GM10248 (cell line): Measurements from ENCODE around the gene NOL4L.

Experiments
- CTCF ChIA-PET: fragments of 300-600 bp; sonication (Branson Sonifier 250); formaldehyde crosslinking; extraction: SDS; loops from one replicate; lab custom pipeline; 2021; ENCODE audit warnings: antibody characterized with exemption; lab: Yijun Ruan, JAX
- POLR2A ChIA-PET: fragments of 350-650 bp; sonication (Branson Sonifier 250); formaldehyde crosslinking; extraction: SDS; loops from one replicate; lab custom pipeline; 2020; ENCODE audit warnings: antibody characterized with exemption; lab: Yijun Ruan, JAX
- DNase-seq: peaks from one replicate; pipeline ENCODE4 v3.0.0; 2012; ENCODE audit errors: extremely low spot score
- TF ChIP-seq, protein P1 (sequence below): IDR thresholded peaks from 2 replicates; pipeline ENCODE4 v1.5.1; 2012; ENCODE audit warnings: mild to moderate bottlenecking, low read depth; ENCODE audit errors: extremely low read depth, missing control alignments, control extremely low read depth

Gene NOL4L

DNA sequence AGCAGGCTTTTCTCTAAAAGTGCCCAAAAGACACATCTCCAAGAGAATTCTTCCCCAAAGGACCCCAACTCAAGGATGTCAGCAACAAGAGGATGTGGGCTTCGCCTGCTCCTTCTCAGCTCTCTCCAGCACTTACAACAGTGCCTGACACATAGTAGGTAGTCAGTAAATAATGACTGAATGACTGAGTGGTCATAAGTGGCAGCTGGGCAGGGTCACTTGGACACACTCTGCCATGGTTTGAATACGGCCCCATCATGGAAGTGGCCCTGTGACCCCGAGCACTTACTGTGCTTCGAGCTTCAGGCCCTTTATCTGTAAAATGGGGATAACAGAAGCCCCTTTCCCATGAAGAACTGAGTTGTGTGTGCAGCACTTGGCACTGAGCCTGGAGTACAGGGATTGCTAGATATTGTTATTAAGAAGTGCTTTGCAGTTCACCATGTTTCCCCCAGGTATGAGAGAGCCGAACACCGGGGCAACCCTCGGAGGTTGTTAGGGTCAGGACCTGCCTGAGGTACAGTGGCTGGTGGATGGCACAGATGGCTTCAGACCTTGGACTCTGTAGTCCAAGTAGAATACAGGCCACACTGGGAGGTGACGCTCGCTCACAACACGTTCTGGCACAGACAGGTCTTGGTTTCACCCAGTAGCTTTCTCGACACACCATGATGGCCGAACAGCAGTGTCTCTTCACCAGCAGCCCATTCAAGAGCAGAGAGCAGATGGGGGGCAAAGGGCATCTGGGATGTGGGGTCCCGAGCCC lies 56.0 kb downstream of the NOL4L start:
- TF ChIP-seq, protein P1, sequence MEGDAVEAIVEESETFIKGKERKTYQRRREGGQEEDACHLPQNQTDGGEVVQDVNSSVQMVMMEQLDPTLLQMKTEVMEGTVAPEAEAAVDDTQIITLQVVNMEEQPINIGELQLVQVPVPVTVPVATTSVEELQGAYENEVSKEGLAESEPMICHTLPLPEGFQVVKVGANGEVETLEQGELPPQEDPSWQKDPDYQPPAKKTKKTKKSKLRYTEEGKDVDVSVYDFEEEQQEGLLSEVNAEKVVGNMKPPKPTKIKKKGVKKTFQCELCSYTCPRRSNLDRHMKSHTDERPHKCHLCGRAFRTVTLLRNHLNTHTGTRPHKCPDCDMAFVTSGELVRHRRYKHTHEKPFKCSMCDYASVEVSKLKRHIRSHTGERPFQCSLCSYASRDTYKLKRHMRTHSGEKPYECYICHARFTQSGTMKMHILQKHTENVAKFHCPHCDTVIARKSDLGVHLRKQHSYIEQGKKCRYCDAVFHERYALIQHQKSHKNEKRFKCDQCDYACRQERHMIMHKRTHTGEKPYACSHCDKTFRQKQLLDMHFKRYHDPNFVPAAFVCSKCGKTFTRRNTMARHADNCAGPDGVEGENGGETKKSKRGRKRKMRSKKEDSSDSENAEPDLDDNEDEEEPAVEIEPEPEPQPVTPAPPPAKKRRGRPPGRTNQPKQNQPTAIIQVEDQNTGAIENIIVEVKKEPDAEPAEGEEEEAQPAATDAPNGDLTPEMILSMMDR = no peak
- CTCF ChIA-PET = interaction anchor here (1.0 to 10.2 kb wide), 4 partner anchors 8 to 249 kb away, joined by 3 to 171 read pairs (median 8); no protein-coding TSS in a partner anchor
- POLR2A ChIA-PET = interaction anchor here (0.6 kb wide), 1 partner anchor 1454 kb away, joined by 11 read pairs; no protein-coding TSS in a partner anchor
- no peak for DNase-seq

DNA sequence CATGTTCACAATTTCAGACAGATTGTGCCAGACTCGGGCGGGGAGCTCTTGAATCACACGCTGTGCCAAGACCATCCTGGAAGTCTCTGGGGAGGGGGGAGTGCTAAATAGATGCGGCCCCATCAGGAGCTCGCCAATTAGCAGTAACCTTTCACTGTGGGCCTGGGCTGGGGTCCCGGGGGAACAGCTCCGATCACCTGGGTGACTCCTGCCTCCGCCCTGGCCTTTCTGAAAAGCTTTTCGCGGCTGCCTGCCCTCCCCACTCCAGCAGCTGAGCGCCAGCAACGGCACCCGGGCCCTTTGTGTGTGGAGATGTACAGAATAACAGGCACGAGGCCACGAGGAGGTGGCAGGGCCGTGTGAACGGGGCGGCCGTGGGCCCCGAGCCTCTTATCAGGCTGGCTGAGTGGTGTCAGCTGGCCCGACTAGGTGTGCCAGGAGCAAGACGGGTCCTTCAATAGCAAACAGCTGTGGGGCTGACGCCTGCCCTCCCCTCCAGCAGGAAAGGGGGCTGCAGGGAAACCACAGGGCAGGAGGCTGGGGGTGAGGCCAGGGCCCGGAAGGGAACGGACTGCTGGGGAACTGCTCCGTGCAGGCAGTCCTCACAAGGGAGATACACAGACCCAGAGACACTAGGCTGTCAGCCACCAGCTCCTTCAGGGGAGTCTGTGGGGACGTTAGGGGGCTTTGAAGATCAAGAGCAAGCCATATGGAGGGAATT lies 56.8 kb downstream of the NOL4L start:
- ChIA-PET POLR2A (interaction anchor here (0.6 kb wide), 1 partner anchor 1455 kb away, joined by 11 read pairs; no protein-coding TSS in a partner anchor), CTCF (interaction anchor here (1.5 to 10.2 kb wide), 4 partner anchors 14 to 250 kb away, joined by 3 to 171 read pairs (median 8); no protein-coding TSS in a partner anchor)
- DNase-seq = no peak
- TF ChIP-seq, protein P1 = no peak

DNA sequence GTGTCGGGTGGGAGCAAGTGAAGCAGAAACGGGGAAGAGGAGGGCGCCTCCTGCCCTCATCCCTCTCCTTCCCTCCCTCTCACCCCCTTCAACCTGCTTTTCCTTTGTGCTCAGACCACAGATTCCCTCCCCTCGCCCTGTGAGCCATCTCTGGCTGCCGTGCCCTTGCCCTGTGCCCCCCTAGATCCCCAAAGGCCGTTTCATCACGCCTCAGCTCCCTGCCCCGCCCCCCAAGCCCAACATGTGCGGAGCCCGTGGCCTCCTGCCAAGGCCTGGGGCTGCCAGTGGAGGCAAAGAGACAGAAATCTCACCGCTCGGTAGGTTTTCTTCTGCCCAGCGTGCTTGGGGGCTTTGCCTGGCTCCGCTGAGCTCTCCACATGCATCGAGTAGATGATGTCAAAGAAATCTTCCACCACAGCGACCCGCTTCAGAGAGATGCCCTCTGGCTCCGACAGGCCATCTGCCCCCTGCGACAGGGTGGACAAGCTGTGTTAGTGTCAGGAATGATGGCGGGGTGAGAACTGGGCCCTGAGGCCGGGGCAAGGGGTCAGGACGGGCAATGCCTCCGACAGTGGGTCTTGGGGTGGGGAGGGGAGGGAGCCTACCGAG lies 57.6 kb downstream of the NOL4L start:
- TF ChIP-seq, protein P1 = no peak
- CTCF ChIA-PET = interaction anchor here (1.5 to 10.2 kb wide), 2 partner anchors 28 to 125 kb away, joined by 3 to 171 read pairs; no protein-coding TSS in a partner anchor
- no peak for DNase-seq
- POLR2A ChIA-PET = no interaction called here

DNA sequence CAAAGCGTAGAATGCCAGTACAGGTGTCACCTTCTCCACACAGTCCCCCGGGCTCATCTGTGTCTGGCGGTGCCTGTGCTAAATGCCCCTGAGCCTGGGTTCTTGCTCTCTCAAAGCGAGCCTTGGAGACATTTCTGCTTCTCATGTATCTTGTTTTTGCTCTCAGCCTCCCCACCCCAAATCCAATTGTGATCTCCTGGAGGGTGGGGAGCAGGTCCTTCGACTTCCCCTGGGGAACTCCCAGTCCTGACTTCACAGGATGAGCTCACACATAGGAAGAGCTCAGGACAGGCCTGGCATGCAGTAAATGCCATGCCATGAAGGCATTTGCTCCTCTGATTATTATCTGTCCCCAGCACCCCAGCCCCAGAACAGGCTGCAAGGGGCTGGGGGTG lies 58.1 kb downstream of the NOL4L start:
- ChIA-PET CTCF (interaction anchor here (1.5 to 10.2 kb wide), 2 partner anchors 27 to 125 kb away, joined by 3 to 171 read pairs; no protein-coding TSS in a partner anchor), POLR2A (no interaction called here)
- DNase-seq = no peak
- TF ChIP-seq, protein P1 = no peak

DNA sequence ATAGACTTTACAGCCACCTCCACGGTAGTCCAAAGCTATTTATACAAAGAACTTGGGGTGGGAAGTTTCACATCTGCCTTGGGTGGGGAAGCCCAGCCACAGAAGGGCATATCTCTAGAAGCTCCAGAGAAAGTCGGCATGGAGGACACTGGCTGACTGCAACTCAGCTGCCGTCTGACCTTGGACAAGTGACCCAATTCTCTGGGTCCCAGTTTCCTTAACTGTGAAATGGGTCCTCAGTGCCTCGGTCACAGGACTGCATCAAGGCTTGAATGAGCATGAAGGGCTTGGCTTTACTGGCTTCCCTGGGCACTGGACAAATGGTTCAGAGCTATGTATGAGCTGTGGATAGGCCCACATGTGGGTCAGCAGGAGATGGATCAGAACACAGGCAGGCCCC lies 58.6 kb downstream of the NOL4L start:
- TF ChIP-seq, protein P1 = no peak
- POLR2A ChIA-PET = no interaction called here
- no peak for DNase-seq
- CTCF ChIA-PET = interaction anchor here (1.5 to 10.2 kb wide), 4 partner anchors 17 to 252 kb away, joined by 3 to 171 read pairs (median 28); no protein-coding TSS in a partner anchor

DNA sequence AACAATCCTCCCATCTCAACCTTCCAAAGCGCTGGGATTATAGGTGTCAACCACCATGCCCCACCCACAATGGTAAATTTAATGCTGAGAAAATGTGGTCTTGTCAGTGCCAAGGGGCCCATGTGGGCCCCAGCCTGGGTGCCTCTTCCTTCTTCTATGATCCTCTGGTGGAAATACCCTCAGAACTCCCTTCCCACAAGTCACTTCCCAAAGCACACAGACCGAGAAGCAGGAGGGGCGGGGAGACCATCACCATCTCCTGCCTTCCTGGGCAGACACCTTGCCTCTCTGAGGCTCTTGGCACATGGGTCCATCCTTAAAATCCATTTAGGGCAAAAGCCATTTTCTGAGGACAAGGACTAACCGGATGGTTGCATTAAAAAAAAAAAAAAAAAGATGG lies 59.0 kb downstream of the NOL4L start:
- ChIA-PET CTCF (interaction anchor here (3.1 to 10.2 kb wide), 3 partner anchors 17 to 252 kb away, joined by 12 to 171 read pairs (median 45); no protein-coding TSS in a partner anchor), POLR2A (no interaction called here)
- TF ChIP-seq, protein P1 = no peak
- DNase-seq = no peak
